ENCODE data around the gene PIGK.

DNA sequence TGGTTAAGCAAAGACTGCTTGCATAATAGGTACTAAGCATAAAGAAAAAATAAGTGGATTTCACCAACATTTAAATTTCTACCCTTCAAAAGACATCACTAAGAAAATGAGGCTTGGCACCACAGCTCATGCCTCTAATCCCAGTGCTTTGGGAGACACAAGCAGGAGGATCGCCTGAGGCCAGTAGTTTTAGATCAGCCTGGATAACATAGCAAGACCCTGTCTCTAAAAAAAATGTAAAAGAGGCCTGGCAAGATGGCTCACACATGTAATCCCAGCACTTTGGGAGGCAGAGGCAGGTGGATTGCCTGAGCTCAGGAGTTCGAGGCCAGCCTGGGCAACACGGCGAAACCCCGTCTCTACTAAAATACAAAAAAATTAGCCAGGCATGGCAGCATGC, 73.0 kb downstream of the PIGK start:
- TF ChIP-seq, protein P1, sequence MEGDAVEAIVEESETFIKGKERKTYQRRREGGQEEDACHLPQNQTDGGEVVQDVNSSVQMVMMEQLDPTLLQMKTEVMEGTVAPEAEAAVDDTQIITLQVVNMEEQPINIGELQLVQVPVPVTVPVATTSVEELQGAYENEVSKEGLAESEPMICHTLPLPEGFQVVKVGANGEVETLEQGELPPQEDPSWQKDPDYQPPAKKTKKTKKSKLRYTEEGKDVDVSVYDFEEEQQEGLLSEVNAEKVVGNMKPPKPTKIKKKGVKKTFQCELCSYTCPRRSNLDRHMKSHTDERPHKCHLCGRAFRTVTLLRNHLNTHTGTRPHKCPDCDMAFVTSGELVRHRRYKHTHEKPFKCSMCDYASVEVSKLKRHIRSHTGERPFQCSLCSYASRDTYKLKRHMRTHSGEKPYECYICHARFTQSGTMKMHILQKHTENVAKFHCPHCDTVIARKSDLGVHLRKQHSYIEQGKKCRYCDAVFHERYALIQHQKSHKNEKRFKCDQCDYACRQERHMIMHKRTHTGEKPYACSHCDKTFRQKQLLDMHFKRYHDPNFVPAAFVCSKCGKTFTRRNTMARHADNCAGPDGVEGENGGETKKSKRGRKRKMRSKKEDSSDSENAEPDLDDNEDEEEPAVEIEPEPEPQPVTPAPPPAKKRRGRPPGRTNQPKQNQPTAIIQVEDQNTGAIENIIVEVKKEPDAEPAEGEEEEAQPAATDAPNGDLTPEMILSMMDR (IDR thresholded peaks at IDR 0.05; ENCODE audit: low read depth, low read length) = no peak
- TF ChIP-seq EZH2phosphoT487 (IDR thresholded peaks at IDR 0.05; ENCODE audit: low read depth) = no peak
